GM15510 (cell line): Measurements from ENCODE around the gene OTOS.

Experiments used
- POLR2A ChIP-seq: IDR thresholded peaks from 3 replicates; pipeline ENCODE4 v1.6.1; 2011; ENCODE audit warnings: borderline replicate concordance; ENCODE audit not compliant: insufficient read length; ENCODE audit errors: extremely low read depth

Gene OTOS

DNA sequence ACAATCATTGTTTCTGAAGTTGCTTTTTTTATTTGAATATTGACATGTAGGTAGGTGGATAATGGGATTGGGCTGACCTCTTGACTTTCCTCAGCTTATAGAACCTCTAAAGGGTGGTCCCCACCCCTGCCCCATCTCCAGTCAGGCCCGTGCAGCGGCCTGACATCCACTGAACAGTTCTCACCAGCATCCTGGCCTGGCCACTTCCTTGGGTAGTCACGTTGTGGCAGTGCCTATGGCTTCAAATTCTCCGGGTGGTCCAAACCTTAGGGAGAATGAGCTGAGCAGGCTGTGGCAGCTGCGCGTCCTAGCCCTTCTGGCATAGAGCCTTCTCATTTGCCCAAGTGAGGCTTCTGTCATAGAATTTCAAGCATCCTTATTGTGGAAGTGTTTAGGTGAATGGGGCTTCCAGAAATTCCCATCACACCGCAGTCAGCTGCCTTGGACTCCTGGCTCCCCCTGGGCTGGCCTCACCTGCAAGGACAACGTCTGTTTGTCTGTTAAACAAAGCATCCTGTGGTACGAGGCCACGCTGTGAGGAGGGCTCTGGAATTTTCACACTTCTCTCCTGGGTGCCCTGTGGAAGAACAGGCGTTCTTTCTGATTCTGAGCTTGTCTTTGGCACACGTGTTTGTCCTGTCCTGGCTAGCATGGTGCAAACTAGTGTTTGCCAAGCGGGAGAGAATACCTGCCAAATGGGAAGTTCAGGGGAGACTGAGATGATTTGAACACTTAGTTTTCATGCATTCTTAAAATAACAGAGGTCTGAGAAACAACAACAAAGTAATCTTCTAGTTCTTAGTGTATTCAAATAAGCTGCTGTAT, 31.8 kb upstream of the OTOS start:
- no peak for TF ChIP-seq POLR2A

DNA sequence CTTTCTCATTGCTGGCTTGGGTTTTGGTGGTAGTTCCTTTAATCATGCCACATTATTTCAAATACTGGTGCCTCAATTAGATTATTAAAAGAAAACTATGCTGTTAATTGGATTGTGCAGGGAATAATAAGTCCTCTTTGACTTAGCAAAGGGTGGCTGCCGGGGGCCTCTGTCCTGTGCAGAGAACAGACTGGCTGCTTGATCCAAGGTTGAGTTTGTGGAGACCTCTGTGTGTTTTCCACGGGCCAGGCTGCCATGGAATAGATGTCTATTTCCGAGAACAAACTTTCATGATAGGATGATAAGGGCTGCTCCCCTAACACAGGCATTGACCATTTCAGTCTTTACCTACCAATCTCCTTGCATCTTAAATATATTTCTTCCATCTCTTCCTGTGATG, 30.4 kb upstream of the OTOS start:
- no peak for TF ChIP-seq POLR2A

DNA sequence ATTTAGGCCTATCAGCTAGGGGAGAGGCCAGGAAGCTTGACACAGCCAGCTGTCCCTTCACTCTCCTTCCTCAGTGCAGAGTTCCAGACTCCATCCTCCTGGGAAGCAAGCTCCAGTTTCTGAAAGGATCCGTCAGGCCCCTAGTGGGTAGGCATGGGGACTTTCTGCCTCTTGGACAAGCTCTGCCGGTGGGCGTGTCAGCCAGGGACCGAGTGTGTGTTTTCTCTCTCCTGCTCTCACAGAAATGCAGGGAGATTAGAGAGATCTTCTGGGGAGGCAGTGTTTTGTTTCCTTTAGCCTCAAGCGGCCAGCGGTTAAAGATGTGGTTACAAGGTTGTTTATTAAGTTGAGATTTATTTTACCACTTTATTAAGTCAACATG, 29.9 kb upstream of the OTOS start:
- no peak for TF ChIP-seq POLR2A

DNA sequence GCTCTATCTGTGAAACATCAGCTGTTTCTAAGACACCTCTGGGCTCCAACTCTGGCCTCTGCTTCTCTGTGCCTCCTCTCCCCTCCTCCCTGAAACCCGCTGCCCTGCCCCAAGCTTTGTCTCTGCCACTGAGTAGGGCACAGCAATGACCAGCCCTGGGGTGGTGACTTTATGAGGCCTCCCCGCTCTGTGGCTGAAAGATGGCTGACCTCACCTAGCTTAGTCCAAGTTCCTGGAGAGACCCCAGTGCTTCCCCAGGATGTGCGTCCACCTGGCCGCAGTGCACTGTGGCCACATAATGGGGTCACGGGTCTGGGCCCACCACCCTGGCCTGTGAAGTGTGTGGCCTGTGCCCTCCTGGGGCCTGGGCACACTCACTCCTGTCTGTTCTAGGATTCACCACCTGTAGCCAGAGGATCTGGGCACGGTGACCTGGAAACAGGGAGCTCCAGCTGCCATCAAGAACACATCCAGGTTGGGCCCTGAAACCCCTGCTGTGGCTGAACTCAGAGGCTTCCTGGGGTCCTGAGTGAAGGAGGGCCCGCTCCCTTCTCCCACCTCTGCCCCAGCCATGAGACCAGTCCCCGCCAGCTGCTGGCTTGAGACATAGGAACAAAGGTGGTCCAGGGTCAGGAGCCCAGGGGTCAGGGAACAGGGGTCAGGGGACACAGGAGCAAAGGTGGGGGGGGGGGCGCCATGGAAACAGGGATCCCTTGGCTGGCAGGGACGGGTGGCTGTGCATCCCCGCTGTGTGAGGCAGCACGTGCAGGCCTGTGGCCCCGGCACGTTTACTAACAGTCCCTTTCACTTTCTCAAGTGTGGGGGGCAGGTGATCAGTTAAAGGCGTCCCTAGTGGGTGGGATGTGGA, 29.3 kb upstream of the OTOS start:
- TF ChIP-seq POLR2A, result no peak

DNA sequence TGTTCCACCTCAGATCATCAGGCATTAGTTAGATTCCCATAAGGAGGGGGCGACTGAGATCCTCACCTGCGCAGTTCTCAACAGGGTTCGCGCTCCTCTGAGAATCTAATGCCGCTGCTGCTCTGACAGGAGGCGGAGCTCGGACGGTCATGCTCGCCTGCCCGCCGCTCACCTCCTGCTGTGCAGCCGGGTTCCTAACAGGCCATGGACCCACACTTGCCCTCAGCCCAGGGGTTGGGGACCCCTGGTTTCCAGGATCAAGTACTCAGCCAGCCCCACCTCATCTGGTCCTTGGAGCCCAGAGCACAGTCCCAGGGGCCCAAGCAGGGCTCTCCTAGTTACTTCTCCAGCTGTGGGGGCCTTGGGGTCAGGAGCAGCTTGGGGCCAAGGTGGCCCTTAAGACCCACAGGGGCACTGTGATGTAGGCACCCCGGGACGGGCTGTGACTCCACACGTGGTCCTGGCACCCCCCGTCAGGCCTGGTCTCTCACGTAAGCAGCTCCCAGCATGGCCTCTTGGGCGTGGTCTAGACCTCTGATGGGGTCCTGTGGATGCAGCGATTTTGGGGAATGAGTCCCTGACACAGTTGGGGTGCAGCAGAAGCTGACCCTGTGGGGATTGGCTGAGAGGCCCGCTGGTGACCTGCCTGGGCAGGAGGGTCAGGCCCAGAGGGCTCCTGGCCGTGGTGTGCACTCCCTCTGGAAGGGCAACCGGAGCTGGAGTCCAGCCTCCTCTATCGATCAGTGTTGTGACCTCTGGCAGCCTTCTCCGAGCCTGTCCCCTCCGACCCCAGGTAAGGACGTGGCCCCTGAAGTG, 28.3 kb upstream of the OTOS start:
- no peak for TF ChIP-seq POLR2A

DNA sequence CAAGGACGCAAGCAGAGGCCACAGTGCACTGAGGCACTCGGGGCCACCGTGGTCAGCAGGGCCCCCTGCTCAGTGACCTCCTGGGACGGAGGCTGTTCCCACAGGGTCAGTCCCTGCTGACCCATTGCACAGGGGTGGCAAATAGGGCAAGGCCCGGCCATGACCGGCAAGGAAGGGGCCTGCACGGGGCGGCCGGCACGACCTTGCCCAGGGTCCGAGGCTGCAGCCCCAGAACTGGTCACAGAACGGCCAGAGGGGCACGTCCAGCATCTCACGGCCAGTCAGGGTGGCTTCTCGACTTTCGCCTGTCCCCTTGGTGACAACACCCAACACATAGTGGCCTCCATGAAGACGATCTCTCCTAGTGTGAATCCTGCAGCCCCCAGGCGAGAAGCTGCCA, 27.6 kb upstream of the OTOS start:
- no peak for TF ChIP-seq POLR2A

DNA sequence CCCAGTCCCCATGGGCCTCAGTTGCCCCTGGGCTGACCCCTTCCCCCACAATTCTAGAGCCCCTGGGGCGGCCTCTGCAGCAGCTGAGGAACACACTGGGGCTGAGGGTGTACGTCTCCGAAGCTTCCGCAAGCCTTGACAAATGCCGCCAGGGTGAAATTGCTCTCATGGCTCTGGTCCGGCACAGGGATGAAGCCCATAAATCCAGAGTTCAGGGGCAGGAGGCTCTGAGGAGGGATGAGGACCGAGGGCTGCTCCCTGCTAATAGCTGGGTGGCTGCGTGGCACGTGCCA, 27.1 kb upstream of the OTOS start:
- no peak for TF ChIP-seq POLR2A

DNA sequence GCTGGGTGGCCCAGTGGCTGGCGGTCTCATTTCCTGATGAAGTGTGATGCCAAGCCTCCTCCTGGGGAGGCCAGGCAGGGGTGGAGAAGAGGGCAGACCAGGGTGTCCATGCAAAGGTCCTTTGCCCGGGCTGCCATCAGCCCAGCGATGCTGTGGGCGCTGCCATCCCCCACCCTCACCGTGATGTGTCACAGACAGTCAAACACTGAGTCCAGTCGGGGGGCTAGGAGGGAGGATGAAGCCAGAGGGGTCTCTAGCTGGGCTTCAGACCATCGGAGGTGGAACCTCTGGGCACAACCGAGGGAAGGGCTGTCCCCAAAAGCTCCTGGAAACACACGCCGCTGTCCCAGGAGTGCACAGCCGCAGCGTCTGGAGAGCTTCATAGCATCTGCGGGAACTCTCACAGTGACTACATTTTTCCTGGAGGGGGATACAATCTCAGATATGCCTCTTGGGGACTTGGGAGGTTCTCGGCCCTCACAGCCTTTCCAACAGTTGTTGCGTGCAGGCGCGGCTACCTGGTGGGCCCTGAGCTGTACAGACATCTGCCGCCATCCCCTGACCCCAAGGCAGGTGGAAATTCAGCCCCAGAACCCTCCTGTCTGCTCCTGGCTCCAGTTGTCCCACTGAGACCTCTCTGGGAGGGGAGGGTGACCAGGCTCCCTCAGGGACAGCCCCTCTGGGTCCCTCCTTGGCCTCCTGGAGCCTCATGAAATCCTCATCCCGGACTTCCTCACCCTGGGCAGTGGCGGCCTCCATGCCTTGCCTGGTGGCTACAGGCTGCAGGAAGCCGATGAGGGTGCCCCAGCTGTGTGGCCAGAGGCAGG, 26.5 kb upstream of the OTOS start:
- no peak for TF ChIP-seq POLR2A

DNA sequence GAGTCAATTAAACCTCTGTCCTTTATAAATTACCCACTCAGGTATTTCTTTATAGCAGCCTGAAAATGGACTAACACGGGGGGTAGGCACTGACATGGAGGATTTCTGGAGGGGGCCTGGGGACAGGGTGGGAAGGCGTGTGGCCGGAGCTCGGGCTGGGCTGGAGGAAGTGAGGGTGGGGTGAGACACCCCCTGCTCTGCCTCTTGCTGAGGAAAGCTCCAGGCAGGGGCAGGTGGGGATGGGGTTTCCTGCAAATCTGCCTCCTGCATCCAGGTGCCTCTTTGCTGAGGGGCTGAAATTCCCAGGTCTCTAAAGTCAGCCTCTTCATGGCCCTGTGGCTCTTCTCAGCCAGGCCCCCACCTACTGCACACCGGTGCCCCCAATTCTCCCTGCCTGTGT, 25.7 kb upstream of the OTOS start:
- no peak for TF ChIP-seq POLR2A

DNA sequence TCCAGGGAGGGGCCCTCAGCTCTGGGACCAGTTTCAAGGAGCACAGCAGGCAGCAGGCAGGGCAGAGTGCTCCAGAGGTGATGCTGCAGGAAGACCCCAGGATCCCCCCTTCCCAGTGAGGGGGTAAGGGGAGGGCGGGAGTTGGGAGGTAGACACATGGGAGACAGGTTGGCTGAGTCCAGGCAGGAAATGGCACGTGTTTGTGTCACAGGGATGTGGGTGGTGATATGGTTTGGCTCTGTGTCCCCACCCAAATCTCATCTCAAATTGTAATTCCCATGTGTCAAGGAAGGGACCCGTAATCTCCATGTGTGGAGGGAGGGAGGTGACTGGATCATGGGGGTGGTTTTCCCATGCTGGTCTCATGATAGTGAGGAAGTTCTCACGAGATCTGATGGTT, 25.2 kb upstream of the OTOS start:
- no peak for TF ChIP-seq POLR2A

DNA sequence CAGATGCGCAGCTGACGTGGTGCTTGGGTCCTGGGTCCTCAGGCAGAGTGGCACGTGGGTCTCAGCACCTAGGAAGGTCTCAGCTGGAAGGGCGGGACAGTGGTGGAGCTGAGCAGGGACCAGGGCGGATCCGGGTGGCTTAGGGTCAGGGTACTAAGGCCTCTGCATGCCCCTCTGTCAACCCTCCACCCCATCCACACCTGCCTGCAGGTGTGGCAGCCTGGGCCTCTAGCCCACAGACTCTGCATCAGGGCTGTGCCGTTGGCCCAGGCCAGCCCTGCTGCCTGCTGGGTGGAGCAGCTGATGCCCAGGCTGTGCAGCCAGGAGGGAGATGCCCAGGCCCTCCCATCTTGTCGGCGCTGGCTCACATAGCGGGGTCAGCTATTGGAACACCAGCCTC, 24.6 kb upstream of the OTOS start:
- no peak for TF ChIP-seq POLR2A

DNA sequence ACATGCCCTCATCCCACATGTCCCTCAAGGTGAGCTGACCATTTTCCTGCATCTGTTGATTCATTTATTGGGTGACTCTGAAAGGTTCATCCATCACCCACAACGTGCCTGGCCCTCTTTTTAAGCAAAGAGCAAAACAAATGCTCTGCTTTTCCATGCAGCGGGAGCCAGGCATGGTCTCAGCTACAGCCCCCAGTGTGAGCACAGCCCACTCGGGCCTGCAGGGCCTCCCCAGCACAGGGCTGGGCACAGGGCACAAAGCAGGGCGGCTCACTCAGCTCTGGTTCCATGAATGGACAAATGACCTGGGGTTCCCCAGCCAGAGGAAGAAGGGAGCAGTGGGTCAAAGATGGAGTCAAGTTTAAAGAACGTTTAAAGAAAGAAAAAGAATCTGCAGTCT, 24.1 kb upstream of the OTOS start:
- no peak for TF ChIP-seq POLR2A

DNA sequence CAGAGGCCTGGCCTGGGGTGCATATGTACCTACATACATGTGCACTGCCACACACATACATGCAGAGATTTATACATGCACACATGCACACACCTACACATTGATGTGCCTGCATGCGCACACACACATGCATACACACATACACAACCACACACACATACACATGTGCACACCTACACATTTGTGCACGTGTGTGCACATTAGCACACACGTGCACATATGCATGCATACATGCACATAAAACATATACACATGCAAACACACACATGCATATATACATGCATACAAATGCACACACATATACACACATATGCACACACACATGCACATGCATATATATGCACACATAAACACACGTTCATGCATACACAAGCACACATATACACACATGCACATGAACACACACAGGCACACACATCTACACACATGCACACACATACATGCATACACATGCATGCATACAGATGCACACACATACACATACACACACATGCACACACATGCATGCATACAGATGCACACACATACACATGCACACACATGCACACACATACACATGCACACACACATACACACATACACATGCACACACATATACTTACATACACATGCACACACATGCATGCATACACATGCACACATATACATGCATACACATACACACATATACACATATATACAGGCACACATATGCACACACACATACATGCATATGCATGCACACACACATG, 23.6 kb upstream of the OTOS start:
- no peak for TF ChIP-seq POLR2A

DNA sequence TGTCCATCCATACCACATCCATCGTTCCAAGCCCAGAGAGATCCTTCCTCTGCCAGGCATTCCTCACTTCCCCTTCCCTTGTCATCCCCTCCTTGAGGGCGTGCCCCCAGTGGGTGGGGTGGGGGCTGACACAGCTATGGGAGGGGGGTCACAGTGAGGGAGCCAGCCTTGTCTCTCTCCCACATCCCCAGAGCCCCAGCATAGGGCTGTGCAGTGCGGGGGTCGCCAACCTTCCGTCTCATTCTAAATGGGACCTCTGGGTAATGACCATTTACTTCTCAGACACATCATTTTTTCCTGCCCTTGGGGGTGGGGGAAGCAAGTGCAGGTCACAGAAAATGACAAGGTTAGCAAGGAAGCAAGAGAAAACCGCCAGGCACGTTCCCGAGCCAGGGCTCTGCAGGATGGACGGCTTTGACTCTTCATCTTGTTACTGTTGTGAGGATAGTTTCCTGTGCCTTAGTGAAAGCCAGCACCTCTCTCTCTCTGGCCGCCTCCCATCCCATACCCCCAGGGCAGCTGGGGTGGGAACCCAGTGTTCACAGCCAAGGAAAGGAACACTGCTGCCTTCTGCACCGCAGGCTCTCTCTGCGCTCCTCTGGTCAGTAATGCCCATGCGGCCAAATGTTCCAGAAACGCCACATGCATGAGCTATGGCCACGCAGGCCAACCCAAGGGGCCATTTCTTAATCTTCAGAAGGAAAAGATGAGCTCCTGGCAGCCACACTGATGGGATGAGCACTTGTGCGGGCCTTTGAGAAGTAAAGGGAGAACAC, 22.7 kb upstream of the OTOS start:
- no peak for TF ChIP-seq POLR2A

DNA sequence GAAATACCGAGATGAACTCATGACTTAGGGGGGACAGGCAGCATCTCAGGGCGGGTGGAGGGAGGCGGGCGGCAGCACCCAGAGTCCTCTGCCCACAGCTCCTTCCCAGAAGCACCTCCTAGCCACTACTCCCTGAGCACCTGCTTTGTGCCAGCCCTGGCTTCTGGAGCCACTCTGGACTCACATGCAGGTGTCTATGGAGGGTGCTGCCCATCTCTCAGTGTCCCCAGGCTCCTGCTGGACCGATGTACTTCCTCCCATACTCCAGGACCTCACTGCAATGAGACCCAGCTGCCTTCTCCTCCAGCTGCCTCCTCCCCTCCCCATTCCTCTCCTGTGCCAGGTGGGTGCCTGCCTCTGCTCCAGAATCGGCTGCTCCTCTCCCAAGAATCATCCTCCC, 22.1 kb upstream of the OTOS start:
- TF ChIP-seq POLR2A, result no peak
